ENCODE data around the gene USP9X.

DNA sequence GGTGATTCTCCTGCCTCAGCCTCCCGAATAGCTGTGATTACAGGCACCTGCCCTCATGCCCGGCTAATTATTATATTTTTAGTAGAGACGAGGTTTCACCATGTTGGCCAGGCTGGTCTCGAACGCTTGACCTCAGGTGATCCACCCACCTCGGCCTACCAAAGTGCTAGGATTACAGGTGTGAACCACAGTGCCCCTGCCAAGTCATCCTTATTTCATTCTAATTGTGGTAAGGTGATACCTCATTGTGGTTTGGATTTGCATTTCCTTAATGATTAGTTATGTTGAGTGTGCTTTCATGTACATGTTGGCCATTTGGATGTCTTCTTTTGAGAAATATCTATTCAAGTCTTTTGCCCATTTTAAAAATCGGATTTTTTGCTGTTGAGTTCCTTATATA lies 93.0 kb downstream of the USP9X start:
- TF ChIP-seq, protein P1, sequence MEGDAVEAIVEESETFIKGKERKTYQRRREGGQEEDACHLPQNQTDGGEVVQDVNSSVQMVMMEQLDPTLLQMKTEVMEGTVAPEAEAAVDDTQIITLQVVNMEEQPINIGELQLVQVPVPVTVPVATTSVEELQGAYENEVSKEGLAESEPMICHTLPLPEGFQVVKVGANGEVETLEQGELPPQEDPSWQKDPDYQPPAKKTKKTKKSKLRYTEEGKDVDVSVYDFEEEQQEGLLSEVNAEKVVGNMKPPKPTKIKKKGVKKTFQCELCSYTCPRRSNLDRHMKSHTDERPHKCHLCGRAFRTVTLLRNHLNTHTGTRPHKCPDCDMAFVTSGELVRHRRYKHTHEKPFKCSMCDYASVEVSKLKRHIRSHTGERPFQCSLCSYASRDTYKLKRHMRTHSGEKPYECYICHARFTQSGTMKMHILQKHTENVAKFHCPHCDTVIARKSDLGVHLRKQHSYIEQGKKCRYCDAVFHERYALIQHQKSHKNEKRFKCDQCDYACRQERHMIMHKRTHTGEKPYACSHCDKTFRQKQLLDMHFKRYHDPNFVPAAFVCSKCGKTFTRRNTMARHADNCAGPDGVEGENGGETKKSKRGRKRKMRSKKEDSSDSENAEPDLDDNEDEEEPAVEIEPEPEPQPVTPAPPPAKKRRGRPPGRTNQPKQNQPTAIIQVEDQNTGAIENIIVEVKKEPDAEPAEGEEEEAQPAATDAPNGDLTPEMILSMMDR (IDR thresholded peaks at IDR 0.05; ENCODE audit: low read depth, low read length): no peak
- TF ChIP-seq EZH2phosphoT487 (IDR thresholded peaks at IDR 0.05; ENCODE audit: low read depth): no peak
